T-cell (primary cell): ENCODE measurements around the gene UBE2B. TPM values are rescaled to one million over a fixed set of nuclear protein-coding genes. Genes with fewer than 3 reads are reported as not detected.

Experiments
- ATAC-seq, 4 experiments: fragments of 200-7000 bp in 3 of 4; fragments of 150-1000 bp in 1 of 4; cut with Tn5 transposase; replicated peaks in 1 of 4; 1 replicate in 3 of 4; 2 replicates in 1 of 4; pipeline ENCODE4 v1.10.0; 2021; ENCODE audit warnings: moderate library complexity in 3 of 4, mild to moderate bottlenecking in 2 of 4, moderate number of reproducible peaks in 1 of 4
- CTCF ChIA-PET, 2 donors: fragments of 300-600 bp; sonication (Branson Sonifier 250); formaldehyde crosslinking; loops; one replicate each; lab custom pipeline; 2022; ENCODE audit warnings: antibody characterized with exemption in 2 of 2; lab: Charles Lee
- POLR2A ChIA-PET, 2 donors: fragments of 300-600 bp; sonication (Branson Sonifier 250); formaldehyde crosslinking; loops; one replicate each; lab custom pipeline; 2022; ENCODE audit warnings: antibody characterized with exemption in 2 of 2; lab: Charles Lee
- DNase-seq, 35 experiments: peaks; one replicate each; pipeline versions ENCODE4 v3.0.0 to v3.0.0-alpha.2; 2013 to 2023
- H3K27ac ChIP-seq: one replicate; pipeline ENCODE4 v1.5.1; 2013; ENCODE audit warnings: low read length
- H3K27me3 ChIP-seq, 2 experiments: replicated peaks in 1 of 2; 1 replicate in 1 of 2; 2 replicates in 1 of 2; pipeline versions ENCODE4 v1.6.1 to v1.7.0; 2013; ENCODE audit warnings: low read length in 1 of 2, mixed read lengths in 1 of 2; ENCODE audit not compliant: control insufficient read depth in 2 of 2, insufficient read depth in 2 of 2; ENCODE audit errors: extremely low read depth in 1 of 2
- H3K36me3 ChIP-seq, 2 donors: 1 replicate in 1 of 2; 2 replicates in 1 of 2; pipeline versions ENCODE4 v1.6.1 to v1.7.0; 2013; ENCODE audit warnings: low read length in 1 of 2; ENCODE audit not compliant: control insufficient read depth in 2 of 2, insufficient read depth in 1 of 2; ENCODE audit errors: extremely low read depth in 1 of 2
- H3K4me1 ChIP-seq, 2 experiments: 1 replicate in 1 of 2; 2 replicates in 1 of 2; pipeline versions ENCODE4 v1.6.1 to v1.7.0; 2013; ENCODE audit warnings: low read length in 2 of 2, mixed read lengths in 1 of 2; ENCODE audit not compliant: insufficient read depth in 2 of 2, control insufficient read depth in 1 of 2; ENCODE audit errors: extremely low read depth in 1 of 2
- H3K4me3 ChIP-seq, 2 donors: 1 replicate in 1 of 2; 2 replicates in 1 of 2; pipeline versions ENCODE4 v1.5.1 to v1.7.0; 2013; ENCODE audit warnings: mild to moderate bottlenecking in 2 of 2, low read length in 1 of 2, moderate library complexity in 1 of 2; ENCODE audit not compliant: control insufficient read depth in 1 of 2; ENCODE audit errors: extremely low read depth in 1 of 2
- H3K9me3 ChIP-seq: 2 replicates; pipeline ENCODE4 v1.7.0; 2013
- H3K27ac Mint-ChIP-seq, 2 donors: one replicate each; pipeline ENCODE4 v1.8.0; 2020 to 2021; ENCODE audit warnings: mild to moderate bottlenecking in 2 of 2, mixed read lengths in 2 of 2
- H3K27me3 Mint-ChIP-seq, 2 donors: one replicate each; pipeline ENCODE4 v1.8.0; 2021 to 2022; ENCODE audit warnings: mixed read lengths in 2 of 2
- H3K36me3 Mint-ChIP-seq: one replicate; pipeline ENCODE4 v1.8.0; 2021; ENCODE audit warnings: mixed read lengths
- H3K4me1 Mint-ChIP-seq, 3 donors: one replicate each; pipeline ENCODE4 v1.8.0; 2020 to 2022; ENCODE audit warnings: mixed read lengths in 3 of 3, mild to moderate bottlenecking in 1 of 3
- H3K4me3 Mint-ChIP-seq, 3 donors: one replicate each; pipeline ENCODE4 v1.8.0; 2020 to 2022; ENCODE audit warnings: mild to moderate bottlenecking in 3 of 3, mixed read lengths in 3 of 3, moderate library complexity in 3 of 3
- H3K9me3 Mint-ChIP-seq, 3 donors: one replicate each; pipeline ENCODE4 v1.8.0; 2020 to 2022; ENCODE audit warnings: mixed read lengths in 3 of 3
- whole genome bisulfite sequencing: methylation state at CpG from one replicate; pipeline ENCODE4 v1.1.5; 2013; ENCODE audit warnings: missing lambda C conversion rate; ENCODE audit not compliant: insufficient coverage; 5-methylcytosine and 5-hydroxymethylcytosine counted together
- total RNA-seq, 35 experiments: library from RNA in 6 of 35; stranded (reverse) in 6 of 35; fragments of 120-200 nt in 1 of 35; gene quantifications; one replicate each; pipeline versions ENCODE4 v1.2.1 to v1.2.4 and lab custom pipeline; 2013 to 2026

Gene UBE2B
- total RNA-seq, 5 donors from 2014 or later (not counting 1 experiment from before 2014, with no cell fraction given): 97.2 to 135 (median 101) TPM

DNA sequence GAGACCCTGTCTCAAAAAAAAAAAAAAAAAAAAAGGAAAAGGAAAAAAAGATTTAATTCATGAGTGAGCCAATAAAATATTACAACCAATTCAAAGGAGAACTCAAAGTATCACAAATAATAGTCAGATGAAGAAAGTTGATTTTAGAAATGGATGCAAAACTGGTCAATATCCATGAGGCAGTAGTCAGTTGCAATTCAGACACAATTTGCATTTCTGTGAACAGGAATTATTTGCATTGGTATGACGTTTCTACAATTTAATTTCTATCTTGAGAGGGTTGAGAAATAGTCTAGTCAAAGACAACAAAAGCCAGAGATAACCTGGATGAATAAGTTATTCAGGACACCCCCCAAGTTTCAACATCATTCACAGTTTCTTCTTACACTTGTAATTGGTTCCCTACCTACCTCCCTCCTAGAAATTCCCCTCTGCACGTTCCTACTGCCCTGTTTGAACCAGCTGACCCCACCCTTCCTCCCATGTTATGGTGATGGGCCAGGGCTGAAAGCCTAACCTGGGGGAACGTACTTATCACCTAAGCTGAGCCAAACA lies 68.9 kb downstream of the UBE2B start:
- ChIA-PET CTCF (no interaction called here), POLR2A (interaction anchor here in 1 of 2 donors (0.6 kb wide), 1 partner anchor 240 kb away, joined by 4 read pairs; no protein-coding TSS in a partner anchor)
- no peak for ATAC-seq
- WGBS: 40% methylated on average over 2 of the region's 3 CpGs
- DNase-seq: no peak
- no peak overlapping the region for H3K27ac Mint-ChIP-seq
- H3K36me3 Mint-ChIP-seq: no peaks in the 10 kb centered on the region
- no peak overlapping the region for H3K27ac ChIP-seq
- H3K27me3 Mint-ChIP-seq: no peaks in the 10 kb centered on the region
- H3K27me3 ChIP-seq: peaks cover 0 to 6% of the 10 kb centered on the region in 2 experiments
- H3K9me3 Mint-ChIP-seq: no peaks in the 10 kb centered on the region
- H3K4me3 Mint-ChIP-seq: no peak overlapping the region
- H3K36me3 ChIP-seq: no peaks in the 10 kb centered on the region
- H3K9me3 ChIP-seq: no peaks in the 10 kb centered on the region
- H3K4me1 Mint-ChIP-seq: peaks cover 11 to 21% (median 19%) of the 10 kb centered on the region in 3 donors
- H3K4me1 ChIP-seq: peaks cover 0 to 18% of the 10 kb centered on the region in 2 experiments
- H3K4me3 ChIP-seq: no peak overlapping the region

Other genes with a start within 250 kb of the UBE2B start
- gene SKP1, start 194.6 kb upstream of the UBE2B start, total RNA-seq: 100 to 1,000 TPM; 178 to 314 (median 203) TPM
- gene PPP2CA, start 145.5 kb upstream of the UBE2B start, total RNA-seq: 100 to 1,000 TPM in 3 of 5 donors, 10 to 100 TPM in 2; 87.1 to 168 (median 104) TPM
- gene CDKL3, start 4.4 kb upstream of the UBE2B start, total RNA-seq: 1 to 10 TPM in 3 of 5 donors, under 1 TPM in 2; 0.32 to 1.6 (median 1.2) TPM
- 10 to 100 TPM; 14.0 to 17.3 (median 15.3) TPM for gene CDKN2AIPNL, start 40.3 kb downstream of the UBE2B start, total RNA-seq
- gene JADE2, start 154.1 kb downstream of the UBE2B start, total RNA-seq: 100 to 1,000 TPM; 163 to 263 (median 239) TPM